ENCODE results near the gene ITPR1. TPM values are rescaled to one million over a fixed set of nuclear protein-coding genes. Genes with fewer than 3 reads are reported as not detected.
A peak's percentile ranks its signal among the peaks of the same experiment; 100 is the strongest.

Gene ITPR1
- total RNA-seq, 1 donor from 2014 or later, result 53.1 TPM

- peaks cover 36% of the 10 kb centered on the region for H3K4me1 Mint-ChIP-seq (ENCODE audit: unreplicated experiment)
- DNase-seq (ENCODE audit: low spot score), result no peak
- TF ChIP-seq, protein P1, sequence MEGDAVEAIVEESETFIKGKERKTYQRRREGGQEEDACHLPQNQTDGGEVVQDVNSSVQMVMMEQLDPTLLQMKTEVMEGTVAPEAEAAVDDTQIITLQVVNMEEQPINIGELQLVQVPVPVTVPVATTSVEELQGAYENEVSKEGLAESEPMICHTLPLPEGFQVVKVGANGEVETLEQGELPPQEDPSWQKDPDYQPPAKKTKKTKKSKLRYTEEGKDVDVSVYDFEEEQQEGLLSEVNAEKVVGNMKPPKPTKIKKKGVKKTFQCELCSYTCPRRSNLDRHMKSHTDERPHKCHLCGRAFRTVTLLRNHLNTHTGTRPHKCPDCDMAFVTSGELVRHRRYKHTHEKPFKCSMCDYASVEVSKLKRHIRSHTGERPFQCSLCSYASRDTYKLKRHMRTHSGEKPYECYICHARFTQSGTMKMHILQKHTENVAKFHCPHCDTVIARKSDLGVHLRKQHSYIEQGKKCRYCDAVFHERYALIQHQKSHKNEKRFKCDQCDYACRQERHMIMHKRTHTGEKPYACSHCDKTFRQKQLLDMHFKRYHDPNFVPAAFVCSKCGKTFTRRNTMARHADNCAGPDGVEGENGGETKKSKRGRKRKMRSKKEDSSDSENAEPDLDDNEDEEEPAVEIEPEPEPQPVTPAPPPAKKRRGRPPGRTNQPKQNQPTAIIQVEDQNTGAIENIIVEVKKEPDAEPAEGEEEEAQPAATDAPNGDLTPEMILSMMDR (IDR thresholded peaks at IDR 0.05; ENCODE audit: unreplicated experiment), result no peak
- peaks cover 3% of the 10 kb centered on the region for H3K27me3 Mint-ChIP-seq (ENCODE audit: unreplicated experiment)
- no peaks in the 10 kb centered on the region for H3K9me3 Mint-ChIP-seq (ENCODE audit: unreplicated experiment)
- H3K36me3 Mint-ChIP-seq (ENCODE audit: low read depth, unreplicated experiment), result no peaks in the 10 kb centered on the region
- H3K4me3 Mint-ChIP-seq (ENCODE audit: unreplicated experiment), result no peak overlapping the region
- H3K27ac Mint-ChIP-seq (ENCODE audit: unreplicated experiment), result peak overlapping the region; percentile 70
Observed at GRCh38 chr3:4549896-4550295, 56.7 kb downstream of the ITPR1 start.

GRCh38 chr3:4551051-4551711, 58.0 kb downstream of the ITPR1 start:
- Mint-ChIP-seq H3K36me3 (ENCODE audit: low read depth, unreplicated experiment) (no peaks in the 10 kb centered on the region), H3K27me3 (ENCODE audit: unreplicated experiment) (peaks cover 3% of the 10 kb centered on the region), H3K4me3 (ENCODE audit: unreplicated experiment) (no peak overlapping the region), H3K27ac (ENCODE audit: unreplicated experiment) (peak overlapping the region; percentile 8), H3K4me1 (ENCODE audit: unreplicated experiment) (peaks cover 36% of the 10 kb centered on the region), H3K9me3 (ENCODE audit: unreplicated experiment) (no peaks in the 10 kb centered on the region)
- DNase-seq (ENCODE audit: low spot score), result no peak
- TF ChIP-seq, protein P1 (IDR thresholded peaks at IDR 0.05; ENCODE audit: unreplicated experiment), result no peak

DNA sequence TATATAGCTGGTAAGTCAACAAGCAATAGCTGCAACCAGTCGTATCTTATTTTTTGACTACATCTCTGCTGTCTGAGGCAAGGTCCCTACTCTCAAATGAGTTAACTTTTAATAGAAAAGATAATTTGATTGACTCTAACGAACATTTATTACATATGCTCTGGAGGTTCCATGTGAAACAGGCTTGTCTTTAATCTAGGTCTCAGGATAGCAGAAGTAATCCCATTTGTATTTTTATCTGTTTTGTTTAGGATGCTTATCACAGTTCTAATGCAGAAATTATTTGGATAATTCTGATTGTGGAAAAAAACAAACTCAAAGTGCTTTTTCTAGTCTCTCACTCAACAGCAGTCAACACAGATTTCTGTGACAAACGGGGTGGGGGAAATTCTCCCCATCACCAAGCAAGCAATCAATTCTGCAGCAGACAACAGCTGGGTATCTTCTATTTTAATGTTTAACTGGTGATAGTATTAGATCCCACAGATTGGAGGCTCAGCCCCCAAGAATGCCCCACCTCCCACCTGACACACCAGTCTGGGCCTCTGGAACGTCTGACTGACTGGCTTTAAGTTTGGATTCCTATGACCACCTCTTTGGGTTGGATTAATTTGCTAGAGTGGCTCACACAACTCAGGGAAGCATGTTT, 58.8 kb downstream of the ITPR1 start:
- TF ChIP-seq, protein P1 (IDR thresholded peaks at IDR 0.05; ENCODE audit: unreplicated experiment), result no peak
- no peak for DNase-seq (ENCODE audit: low spot score)
- peaks cover 3% of the 10 kb centered on the region for H3K27me3 Mint-ChIP-seq (ENCODE audit: unreplicated experiment)
- peaks cover 3% of the 10 kb centered on the region for H3K36me3 Mint-ChIP-seq (ENCODE audit: low read depth, unreplicated experiment)
- no peak overlapping the region for H3K4me3 Mint-ChIP-seq (ENCODE audit: unreplicated experiment)
- H3K9me3 Mint-ChIP-seq (ENCODE audit: unreplicated experiment), result no peaks in the 10 kb centered on the region
- H3K4me1 Mint-ChIP-seq (ENCODE audit: unreplicated experiment), result peaks cover 34% of the 10 kb centered on the region
- no peak overlapping the region for H3K27ac Mint-ChIP-seq (ENCODE audit: unreplicated experiment)

- TF ChIP-seq, protein P1 (IDR thresholded peaks at IDR 0.05; ENCODE audit: unreplicated experiment), result no peak
- Mint-ChIP-seq H3K9me3 (ENCODE audit: unreplicated experiment) (no peaks in the 10 kb centered on the region), H3K36me3 (ENCODE audit: low read depth, unreplicated experiment) (peaks cover 8% of the 10 kb centered on the region), H3K27ac (ENCODE audit: unreplicated experiment) (no peak overlapping the region), H3K4me1 (ENCODE audit: unreplicated experiment) (peaks cover 30% of the 10 kb centered on the region), H3K4me3 (ENCODE audit: unreplicated experiment) (no peak overlapping the region), H3K27me3 (ENCODE audit: unreplicated experiment) (peaks cover 3% of the 10 kb centered on the region)
- no peak for DNase-seq (ENCODE audit: low spot score)
Observed at GRCh38 chr3:4552811-4553210, 59.7 kb downstream of the ITPR1 start.

DNA sequence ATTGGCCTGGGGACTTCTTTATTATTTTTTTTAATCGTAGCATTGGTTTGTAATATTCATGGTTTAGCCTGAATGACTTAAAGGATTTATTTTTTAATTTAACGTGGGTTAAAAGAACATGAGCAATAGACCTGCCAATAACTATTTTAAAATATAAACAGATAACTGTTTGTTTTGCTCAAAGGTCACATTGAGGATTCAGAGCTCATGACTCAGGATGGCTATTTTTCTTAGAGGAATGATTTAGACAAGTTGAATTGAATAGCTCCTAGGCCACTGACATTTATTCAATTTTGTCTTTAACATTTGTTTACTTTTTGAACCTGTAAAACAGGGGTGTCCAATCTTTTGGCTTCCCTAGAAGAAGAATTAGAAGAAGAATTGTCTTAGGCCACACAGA, 68.5 kb downstream of the ITPR1 start:
- H3K4me1 Mint-ChIP-seq (ENCODE audit: unreplicated experiment), result no peaks in the 10 kb centered on the region
- H3K36me3 Mint-ChIP-seq (ENCODE audit: low read depth, unreplicated experiment), result peaks cover 7% of the 10 kb centered on the region
- H3K4me3 Mint-ChIP-seq (ENCODE audit: unreplicated experiment), result no peak overlapping the region
- TF ChIP-seq, protein P1 (IDR thresholded peaks at IDR 0.05; ENCODE audit: unreplicated experiment), result no peak
- DNase-seq (ENCODE audit: low spot score), result no peak
- no peak overlapping the region for H3K27ac Mint-ChIP-seq (ENCODE audit: unreplicated experiment)
- no peaks in the 10 kb centered on the region for H3K9me3 Mint-ChIP-seq (ENCODE audit: unreplicated experiment)
- H3K27me3 Mint-ChIP-seq (ENCODE audit: unreplicated experiment), result peaks cover 3% of the 10 kb centered on the region
